Activated T-helper 1 cell treated with Interleukin-2 at 50 U/mL for 16 hours (primary cell): ENCODE results near the gene TMEM223.
"Not testable (repeated sequence)": the region's sequence is repeated elsewhere in the genome, so short reads cannot be mapped to it uniquely, and the experiment has no call there.

Experiments
- DNase-seq: peaks from one replicate; pipeline ENCODE4 v3.0.0-alpha.2; 2020; ENCODE audit warnings: low read depth

Gene TMEM223

GRCh38 chr11:62752994-62753735 lies 38.6 kb downstream of the TMEM223 start:
- DNase-seq: no peak

- no peak for DNase-seq
Observed at GRCh38 chr11:62752177-62752785, 39.5 kb downstream of the TMEM223 start.

- DNase-seq: not testable (repeated sequence)
Observed at GRCh38 chr11:62749931-62750330, 41.9 kb downstream of the TMEM223 start.

- DNase-seq: no peak
Observed at GRCh38 chr11:62747475-62748160, 44.2 kb downstream of the TMEM223 start.
